Fibroblast of lung (primary cell): ENCODE data around the gene LIN7C.

Source experiments
- EZH2 ChIP-seq: IDR thresholded peaks from 2 replicates; pipeline ENCODE4 v1.5.1; 2012; ENCODE audit warnings: low read length, control low read depth, mild to moderate bottlenecking; ENCODE audit errors: missing control alignments
- TF ChIP-seq, protein P1 (sequence below), 2 donors: IDR thresholded peaks in 1 of 2; conservative IDR thresholded peaks in 1 of 2; 1 replicate in 1 of 2; 2 replicates in 1 of 2; pipeline ENCODE4 v1.5.1; 2011 to 2012; ENCODE audit warnings: low read length in 2 of 2, control low read depth in 1 of 2, inconsistent platforms in 1 of 2, low read depth in 1 of 2, mild to moderate bottlenecking in 1 of 2

DNA sequence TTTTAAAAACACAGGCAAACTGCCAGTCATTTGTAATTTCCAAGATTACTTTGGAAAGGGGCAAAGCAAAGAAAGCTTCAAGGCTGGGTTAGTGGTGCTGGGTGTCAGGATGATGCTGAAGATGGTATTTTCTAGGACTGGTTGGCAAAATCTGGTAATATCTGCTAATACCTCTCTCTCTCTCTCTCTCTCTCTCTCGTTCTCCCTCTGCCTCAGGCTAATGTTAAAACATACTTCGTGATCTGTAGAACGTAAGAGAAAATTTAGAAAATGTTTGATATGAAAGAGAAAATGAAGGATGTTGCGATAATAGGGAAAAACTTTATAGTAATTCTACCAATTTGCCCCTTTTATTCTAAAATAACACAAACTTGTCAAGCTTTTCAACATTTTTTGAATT lies 24.6 kb downstream of the LIN7C start:
- TF ChIP-seq EZH2, result no peak
- TF ChIP-seq, protein P1, sequence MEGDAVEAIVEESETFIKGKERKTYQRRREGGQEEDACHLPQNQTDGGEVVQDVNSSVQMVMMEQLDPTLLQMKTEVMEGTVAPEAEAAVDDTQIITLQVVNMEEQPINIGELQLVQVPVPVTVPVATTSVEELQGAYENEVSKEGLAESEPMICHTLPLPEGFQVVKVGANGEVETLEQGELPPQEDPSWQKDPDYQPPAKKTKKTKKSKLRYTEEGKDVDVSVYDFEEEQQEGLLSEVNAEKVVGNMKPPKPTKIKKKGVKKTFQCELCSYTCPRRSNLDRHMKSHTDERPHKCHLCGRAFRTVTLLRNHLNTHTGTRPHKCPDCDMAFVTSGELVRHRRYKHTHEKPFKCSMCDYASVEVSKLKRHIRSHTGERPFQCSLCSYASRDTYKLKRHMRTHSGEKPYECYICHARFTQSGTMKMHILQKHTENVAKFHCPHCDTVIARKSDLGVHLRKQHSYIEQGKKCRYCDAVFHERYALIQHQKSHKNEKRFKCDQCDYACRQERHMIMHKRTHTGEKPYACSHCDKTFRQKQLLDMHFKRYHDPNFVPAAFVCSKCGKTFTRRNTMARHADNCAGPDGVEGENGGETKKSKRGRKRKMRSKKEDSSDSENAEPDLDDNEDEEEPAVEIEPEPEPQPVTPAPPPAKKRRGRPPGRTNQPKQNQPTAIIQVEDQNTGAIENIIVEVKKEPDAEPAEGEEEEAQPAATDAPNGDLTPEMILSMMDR (conservative IDR thresholded peaks at IDR 0.05 in 1 of 2, IDR thresholded peaks at IDR 0.05 in 1 of 2; ENCODE audit: low read depth in 1 of 2, low read length in 2 of 2), result no peak
